HEK293 (cell line): ENCODE measurements around the gene KLF4.

Experiments used
- CTCF ChIP-seq: fragments of 450-650 bp; formaldehyde crosslinking; IDR thresholded peaks from 2 replicates; pipeline ENCODE4 v1.5.1; 2016; ENCODE audit warnings: missing biosample characterization, missing genetic modification characterization
- ZBTB8A ChIP-seq: fragments of 450-650 bp; formaldehyde crosslinking; IDR thresholded peaks from 2 replicates; pipeline ENCODE4 v1.5.1; 2016; ENCODE audit warnings: missing biosample characterization, missing genetic modification characterization
- ZNF335 ChIP-seq: fragments of 450-650 bp; formaldehyde crosslinking; conservative IDR thresholded peaks from 2 replicates; pipeline ENCODE4 v1.5.1; 2016; ENCODE audit warnings: missing biosample characterization, missing genetic modification characterization
- ZNF48 ChIP-seq: fragments of 450-650 bp; formaldehyde crosslinking; IDR thresholded peaks from 2 replicates; pipeline ENCODE4 v1.5.1; 2016; ENCODE audit warnings: missing biosample characterization, missing genetic modification characterization
- ZNF561 ChIP-seq: fragments of 450-650 bp; IDR thresholded peaks from 2 replicates; pipeline ENCODE4 v1.5.1; 2018; ENCODE audit warnings: missing biosample characterization, missing genetic modification characterization, borderline replicate concordance
- ZNF585B ChIP-seq: fragments of 450-650 bp; formaldehyde crosslinking; IDR thresholded peaks from 2 replicates; pipeline ENCODE4 v1.5.1; 2016; ENCODE audit warnings: missing biosample characterization, missing genetic modification characterization

DNA sequence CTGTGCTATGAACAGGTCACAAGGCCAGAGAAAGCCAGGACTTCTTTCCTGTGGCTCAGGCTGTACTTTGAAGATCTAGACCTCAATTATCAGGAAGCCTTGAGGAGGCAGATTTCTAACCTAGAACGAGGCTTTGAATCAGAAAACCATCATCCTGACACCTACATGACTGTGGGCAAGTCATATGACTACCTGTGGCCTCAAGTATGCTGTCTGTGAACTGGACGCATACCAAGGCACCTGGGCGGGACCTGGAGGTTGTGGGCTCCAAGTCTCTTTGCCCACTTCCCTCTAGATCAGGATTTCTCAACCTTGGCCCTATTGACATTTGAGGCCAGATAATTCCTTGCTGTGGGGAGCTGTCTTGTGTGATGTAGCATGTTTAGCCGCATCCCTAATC lies 42.5 kb downstream of the KLF4 start:
- no peak for TF ChIP-seq ZBTB8A (tag by site-specific recombination)
- no peak for TF ChIP-seq ZNF48 (tag by site-specific recombination)
- TF ChIP-seq ZNF561 (tag by site-specific recombination): no peak
- no peak for TF ChIP-seq CTCF
- TF ChIP-seq ZNF335 (tag by site-specific recombination): no peak
- TF ChIP-seq ZNF585B (tag by site-specific recombination): no peak
